PC-3 (cell line): ENCODE results near the gene FAM153A. TPM values are rescaled to one million over a fixed set of nuclear protein-coding genes. Genes with fewer than 3 reads are reported as not detected.
"Not testable (repeated sequence)": the region's sequence is repeated elsewhere in the genome, so short reads cannot be mapped to it uniquely, and the experiment has no call there.

Experiments used
- ATAC-seq: fragments of 200-7000 bp; cut with Tn5 transposase; 2 replicates; pipeline ENCODE4 v1.9.1; 2020; ENCODE audit warnings: mild to moderate bottlenecking, moderate library complexity
- BruUV-seq: library from RNA; stranded (reverse); fragments of 400-500 nt; replicated peaks from 2 replicates; lab custom pipeline; 2021; lab: Mats Ljungman, UMichigan
- CTCF ChIA-PET: fragments of 300-600 bp; sonication (Branson Sonifier 250); formaldehyde crosslinking; loops from one replicate; lab custom pipeline; 2022; ENCODE audit warnings: antibody characterized with exemption; lab: Charles Lee
- POLR2A ChIA-PET: fragments of 300-600 bp; sonication (Branson Sonifier 250); formaldehyde crosslinking; loops from one replicate; lab custom pipeline; 2022; ENCODE audit warnings: antibody characterized with exemption; ENCODE audit not compliant: unreplicated experiment; lab: Charles Lee
- DNase-seq: peaks from one replicate; pipeline ENCODE4 v3.0.0-alpha.2; 2015
- H2AFZ ChIP-seq: fragments of 300-600 bp; sonication (generic); 2 replicates; pipeline ENCODE4 v1.6.0; 2016; ENCODE audit warnings: antibody characterized with exemption, low read length
- H3F3A ChIP-seq: fragments of 300-600 bp; sonication (generic); one replicate; pipeline ENCODE4 v1.6.0; 2017; ENCODE audit warnings: antibody characterized with exemption, low read length, control low read depth, mild to moderate bottlenecking; ENCODE audit not compliant: unreplicated experiment
- H3K27ac ChIP-seq: fragments of 300-600 bp; sonication (generic); 2 replicates; pipeline ENCODE4 v1.5.1; 2016; ENCODE audit warnings: mild to moderate bottlenecking, low read length
- H3K27me3 ChIP-seq: fragments of 300-600 bp; sonication (generic); 2 replicates; pipeline ENCODE4 v1.6.1; 2016; ENCODE audit warnings: low read length, mixed read lengths
- H3K36me3 ChIP-seq: fragments of 300-600 bp; sonication (generic); 2 replicates; pipeline ENCODE4 v1.6.1; 2016; ENCODE audit warnings: low read depth, mixed run types, low read length, mixed read lengths
- H3K4me1 ChIP-seq: fragments of 300-600 bp; sonication (generic); 2 replicates; pipeline ENCODE4 v1.5.1; 2016; ENCODE audit warnings: low read length; ENCODE audit not compliant: insufficient read depth
- H3K4me2 ChIP-seq: fragments of 300-600 bp; sonication (generic); 2 replicates; pipeline ENCODE4 v1.6.0; 2016; ENCODE audit warnings: low read length
- H3K4me3 ChIP-seq: fragments of 300-600 bp; sonication (generic); 2 replicates; pipeline ENCODE4 v1.5.1; 2016; ENCODE audit warnings: mild to moderate bottlenecking, low read length, mixed read lengths
- H3K79me2 ChIP-seq: fragments of 300-600 bp; sonication (generic); 2 replicates; pipeline ENCODE4 v1.6.1; 2017; ENCODE audit warnings: low read length, mixed read lengths
- H3K9ac ChIP-seq: fragments of 300-600 bp; sonication (generic); 2 replicates; pipeline ENCODE4 v1.6.0; 2016; ENCODE audit warnings: mild to moderate bottlenecking, low read length
- H3K9me2 ChIP-seq: fragments of 300-600 bp; sonication (generic); replicated peaks from 2 replicates; pipeline ENCODE4 v1.6.1; 2016; ENCODE audit warnings: mixed run types, low read length, mixed read lengths
- H3K9me3 ChIP-seq: fragments of 300-600 bp; sonication (generic); 2 replicates; pipeline ENCODE4 v1.6.1; 2016; ENCODE audit warnings: low read length, mixed read lengths
- H4K20me1 ChIP-seq: fragments of 300-600 bp; sonication (generic); 2 replicates; pipeline ENCODE4 v1.6.1; 2016; ENCODE audit warnings: low read length, mixed read lengths
- intact Hi-C: fragments of 100-400 bp; cut with micrococcal nuclease; formaldehyde crosslinking; loops from 2 replicates; pipeline ENCODE4 v1.9.0; 2023
- total RNA-seq: library from RNA; depleted of rRNA; stranded (reverse); fragments of >200 nt; gene quantifications from 2 replicates; pipeline ENCODE4 v1.2.3, GENCODE V29; 2014

FAM153A gene
- total RNA-seq, 1 experiment from 2014 or later = not detected

GRCh38 chr5:177763737-177764508, 18.8 kb downstream of the FAM153A start:
- CTCF ChIA-PET, ATAC-seq, H3F3A ChIP-seq: not testable (repeated sequence)

GRCh38 chr5:177760954-177761353, 21.7 kb downstream of the FAM153A start:
- BruUV-seq, DNase-seq, POLR2A ChIA-PET, H3K4me3 ChIP-seq, H3K27me3 ChIP-seq, H3K9ac ChIP-seq, intact Hi-C loops, H3K79me2 ChIP-seq, H2AFZ ChIP-seq, H3K36me3 ChIP-seq, ATAC-seq, H3K9me3 ChIP-seq, H3K4me1 ChIP-seq, H3K27ac ChIP-seq, CTCF ChIA-PET, H3K4me2 ChIP-seq, H3K9me2 ChIP-seq, H4K20me1 ChIP-seq, H3F3A ChIP-seq: not testable (repeated sequence)

More at GRCh38 chr5:177763737-177764508, 18.8 kb downstream of the FAM153A start:
- H3K9me2 ChIP-seq, H4K20me1 ChIP-seq, H3K4me1 ChIP-seq, H3K9me3 ChIP-seq, DNase-seq, H3K4me3 ChIP-seq, BruUV-seq, H2AFZ ChIP-seq, intact Hi-C loops, H3K36me3 ChIP-seq, H3K4me2 ChIP-seq, H3K27me3 ChIP-seq, POLR2A ChIA-PET, H3K9ac ChIP-seq, H3K27ac ChIP-seq, H3K79me2 ChIP-seq: not testable (repeated sequence)

- H4K20me1 ChIP-seq, H3K9me3 ChIP-seq, H3K27me3 ChIP-seq, H3K4me2 ChIP-seq, H3F3A ChIP-seq, H3K36me3 ChIP-seq, H2AFZ ChIP-seq, POLR2A ChIA-PET, CTCF ChIA-PET, intact Hi-C loops, H3K4me1 ChIP-seq, H3K4me3 ChIP-seq, H3K9ac ChIP-seq, DNase-seq, BruUV-seq, H3K9me2 ChIP-seq, ATAC-seq, H3K79me2 ChIP-seq, H3K27ac ChIP-seq: not testable (repeated sequence)
Measured at GRCh38 chr5:177747354-177747753, 35.3 kb downstream of the FAM153A start.

DNA sequence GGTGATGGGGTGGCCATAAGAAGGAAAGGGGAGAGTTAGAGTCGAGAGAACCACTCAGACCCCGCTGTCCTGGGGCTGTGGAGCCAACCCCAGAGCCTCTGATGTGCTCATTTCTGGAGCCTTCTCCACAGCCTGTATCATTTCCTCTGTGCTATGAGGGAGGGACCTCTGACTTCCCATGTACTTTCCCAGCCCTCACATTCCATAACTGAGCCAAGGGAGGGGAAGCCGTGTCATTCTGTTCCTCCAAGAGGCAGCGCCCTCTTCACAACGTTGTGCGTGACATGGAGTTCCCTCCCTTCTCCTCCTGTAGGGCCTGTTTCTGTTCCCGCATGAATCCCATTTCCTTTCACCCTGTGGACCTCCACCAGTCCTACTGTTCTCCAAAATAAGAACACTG, 57.8 kb downstream of the FAM153A start:
- H3F3A ChIP-seq, BruUV-seq, H3K36me3 ChIP-seq, H3K9ac ChIP-seq, H3K9me2 ChIP-seq, intact Hi-C loops, H2AFZ ChIP-seq, H3K27ac ChIP-seq, CTCF ChIA-PET, H3K9me3 ChIP-seq, H4K20me1 ChIP-seq, H3K4me3 ChIP-seq, DNase-seq, ATAC-seq, H3K27me3 ChIP-seq, H3K79me2 ChIP-seq, H3K4me1 ChIP-seq, H3K4me2 ChIP-seq: not testable (repeated sequence)
- POLR2A ChIA-PET = interaction anchor here (0.6 kb wide), 1 partner anchor 1363 kb away, joined by 3 read pairs; no protein-coding TSS in a partner anchor

DNA sequence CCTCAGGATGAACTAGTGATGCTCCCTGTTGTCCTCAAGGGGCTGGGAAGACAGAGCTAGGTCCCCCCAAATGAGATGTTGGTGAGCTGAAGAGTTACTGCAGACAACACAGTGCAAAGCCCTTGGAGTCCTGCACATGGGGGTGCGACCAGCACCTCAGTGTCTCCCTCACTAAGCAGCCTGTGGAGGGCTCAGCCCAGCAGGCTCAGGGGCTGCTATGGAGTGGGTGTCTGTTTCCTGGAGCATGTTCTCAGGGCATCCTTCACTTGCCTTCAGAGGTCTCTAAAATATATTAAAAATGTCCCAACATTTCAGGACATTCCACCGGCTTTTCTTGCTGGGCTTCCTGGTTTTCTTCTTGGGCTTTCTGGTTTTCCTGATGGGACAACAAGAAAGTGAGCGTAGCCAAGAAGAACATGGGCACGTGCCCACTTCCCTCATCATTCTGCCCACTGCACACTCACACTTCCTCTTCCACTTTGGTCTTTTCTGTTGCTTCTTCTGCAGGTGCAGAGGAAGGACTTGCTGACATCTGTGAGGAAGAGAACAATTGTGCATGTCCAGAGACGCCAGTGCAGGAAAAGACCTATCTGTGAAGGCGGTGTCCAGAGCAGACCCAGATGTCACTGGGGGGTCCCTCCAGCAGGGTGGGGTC, 58.7 kb downstream of the FAM153A start:
- H3K9ac ChIP-seq, BruUV-seq, ATAC-seq, DNase-seq, H2AFZ ChIP-seq, CTCF ChIA-PET, H3K9me2 ChIP-seq, H3F3A ChIP-seq, H3K4me1 ChIP-seq, intact Hi-C loops, H3K9me3 ChIP-seq, H3K4me3 ChIP-seq, H3K27me3 ChIP-seq, H3K4me2 ChIP-seq, H3K36me3 ChIP-seq, H3K27ac ChIP-seq, H4K20me1 ChIP-seq, POLR2A ChIA-PET, H3K79me2 ChIP-seq: not testable (repeated sequence)

GRCh38 chr5:177722829-177723228, 59.9 kb downstream of the FAM153A start:
- intact Hi-C loops, DNase-seq: not testable (repeated sequence)

More at GRCh38 chr5:177722829-177723228, 59.9 kb downstream of the FAM153A start:
- H3K27me3 ChIP-seq, H4K20me1 ChIP-seq, CTCF ChIA-PET, H3K4me3 ChIP-seq, H3F3A ChIP-seq, H3K9ac ChIP-seq, H3K9me3 ChIP-seq, H3K79me2 ChIP-seq, H3K9me2 ChIP-seq, H3K4me2 ChIP-seq, H2AFZ ChIP-seq, H3K36me3 ChIP-seq, POLR2A ChIA-PET, H3K27ac ChIP-seq, ATAC-seq, BruUV-seq, H3K4me1 ChIP-seq: not testable (repeated sequence)
